HG03139 (cell line): ENCODE data around the gene PROZ.

Experiments
- ATAC-seq: cut with Tn5 transposase; IDR thresholded peaks from one replicate; pipeline ENCODE4 v1.9.1; 2021; ENCODE audit not compliant: unreplicated experiment

The PROZ gene

GRCh38 chr13:113172419-113172926 is 14.0 kb downstream of the PROZ start:
- ATAC-seq = no peak

GRCh38 chr13:113176280-113176679 is 17.8 kb downstream of the PROZ start:
- no peak for ATAC-seq

- ATAC-seq = no peak
Observed at GRCh38 chr13:113176822-113177221, 18.4 kb downstream of the PROZ start.

- ATAC-seq = no peak
Observed at GRCh38 chr13:113178070-113178895, 19.8 kb downstream of the PROZ start.

GRCh38 chr13:113178896-113179167 is 20.4 kb downstream of the PROZ start:
- no peak for ATAC-seq

- ATAC-seq = no peak
Observed at GRCh38 chr13:113179374-113180230, 21.2 kb downstream of the PROZ start.

GRCh38 chr13:113182046-113182445 is 23.6 kb downstream of the PROZ start:
- ATAC-seq = no peak

- ATAC-seq = no peak
Observed at GRCh38 chr13:113183450-113184129, 25.1 kb downstream of the PROZ start.

GRCh38 chr13:113184568-113185440 is 26.4 kb downstream of the PROZ start:
- no peak for ATAC-seq

GRCh38 chr13:113186061-113186900 is 27.8 kb downstream of the PROZ start:
- ATAC-seq = no peak

GRCh38 chr13:113187263-113187669 is 28.8 kb downstream of the PROZ start:
- no peak for ATAC-seq

- no peak for ATAC-seq
Observed at GRCh38 chr13:113187883-113188665, 29.6 kb downstream of the PROZ start.

- no peak for ATAC-seq
Observed at GRCh38 chr13:113190181-113190580, 31.7 kb downstream of the PROZ start.

GRCh38 chr13:113192279-113192678 is 33.8 kb downstream of the PROZ start:
- no peak for ATAC-seq

GRCh38 chr13:113192902-113193301 is 34.5 kb downstream of the PROZ start:
- ATAC-seq = no peak

- no peak for ATAC-seq
Observed at GRCh38 chr13:113195360-113195759, 36.9 kb downstream of the PROZ start.

GRCh38 chr13:113196970-113197737 is 38.7 kb downstream of the PROZ start:
- ATAC-seq = no peak

GRCh38 chr13:113201815-113202214 is 43.4 kb downstream of the PROZ start:
- no peak for ATAC-seq
